Stomach (tissue), 4 donors: Measurements from ENCODE around the gene CNN1.

Experiments used
- EP300 ChIP-seq: sonication (generic); formaldehyde crosslinking; IDR thresholded peaks from one replicate; pipeline ENCODE4 v1.6.1; 2017; ENCODE audit warnings: antibody characterized with exemption
- TF ChIP-seq, protein P1 (sequence below), 7 experiments: fragments of 450-650 bp in 4 of 7; fragments of 200-600 bp in 3 of 7; sonication (generic) in 3 of 7; IDR thresholded peaks; one replicate each; pipeline ENCODE4 v1.5.1; 2016 to 2019; ENCODE audit warnings: antibody characterized with exemption in 7 of 7, control low read depth in 2 of 7, mild to moderate bottlenecking in 1 of 7

DNA sequence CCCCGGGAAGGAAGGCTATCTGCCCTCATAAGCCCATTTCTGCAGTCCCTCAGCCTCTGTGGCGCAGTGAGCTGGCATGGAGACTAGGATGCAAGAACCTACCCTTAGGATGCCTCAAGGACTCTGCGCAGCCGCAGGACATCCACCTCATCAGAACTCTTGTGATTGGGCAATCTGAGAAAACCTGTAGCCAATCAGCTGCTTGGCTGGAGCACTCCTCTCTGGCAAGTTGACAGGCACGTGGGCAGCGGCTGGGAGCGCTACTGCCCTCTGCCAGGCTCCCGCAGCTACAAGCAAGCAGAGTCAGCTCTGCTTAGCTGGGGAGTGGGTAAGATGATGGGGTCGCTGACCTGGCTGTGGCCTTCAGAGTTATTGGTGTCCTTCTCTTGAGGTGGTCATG lies 8.2 kb upstream of the CNN1 start:
- TF ChIP-seq, protein P1, sequence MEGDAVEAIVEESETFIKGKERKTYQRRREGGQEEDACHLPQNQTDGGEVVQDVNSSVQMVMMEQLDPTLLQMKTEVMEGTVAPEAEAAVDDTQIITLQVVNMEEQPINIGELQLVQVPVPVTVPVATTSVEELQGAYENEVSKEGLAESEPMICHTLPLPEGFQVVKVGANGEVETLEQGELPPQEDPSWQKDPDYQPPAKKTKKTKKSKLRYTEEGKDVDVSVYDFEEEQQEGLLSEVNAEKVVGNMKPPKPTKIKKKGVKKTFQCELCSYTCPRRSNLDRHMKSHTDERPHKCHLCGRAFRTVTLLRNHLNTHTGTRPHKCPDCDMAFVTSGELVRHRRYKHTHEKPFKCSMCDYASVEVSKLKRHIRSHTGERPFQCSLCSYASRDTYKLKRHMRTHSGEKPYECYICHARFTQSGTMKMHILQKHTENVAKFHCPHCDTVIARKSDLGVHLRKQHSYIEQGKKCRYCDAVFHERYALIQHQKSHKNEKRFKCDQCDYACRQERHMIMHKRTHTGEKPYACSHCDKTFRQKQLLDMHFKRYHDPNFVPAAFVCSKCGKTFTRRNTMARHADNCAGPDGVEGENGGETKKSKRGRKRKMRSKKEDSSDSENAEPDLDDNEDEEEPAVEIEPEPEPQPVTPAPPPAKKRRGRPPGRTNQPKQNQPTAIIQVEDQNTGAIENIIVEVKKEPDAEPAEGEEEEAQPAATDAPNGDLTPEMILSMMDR (IDR thresholded peaks at IDR 0.05), result peak in 1 of 7 experiments; percentile 31
- TF ChIP-seq EP300, result no peak
